IMR-90 (cell line): ENCODE measurements around the gene LHFPL6. TPM values are rescaled to one million over a fixed set of nuclear protein-coding genes. Genes with fewer than 3 reads are reported as not detected.

Source experiments
- ATAC-seq: fragments of 200-7000 bp; cut with Tn5 transposase; 2 replicates; pipeline ENCODE4 v1.9.1; 2020; ENCODE audit warnings: low read depth, mild to moderate bottlenecking, moderate library complexity
- BruUV-seq: library from RNA; stranded (reverse); fragments of 400-500 nt; replicated peaks from 2 replicates; lab custom pipeline; 2021; lab: Mats Ljungman, UMichigan
- CTCF ChIA-PET: fragments of 300-600 bp; formaldehyde crosslinking; extraction: SDS; loops from one replicate; lab custom pipeline; 2021; ENCODE audit warnings: antibody characterized with exemption; lab: Yijun Ruan, JAX
- POLR2A ChIA-PET: fragments of 300-600 bp; sonication (Branson Sonifier 250); formaldehyde crosslinking; loops from one replicate; lab custom pipeline; 2022; ENCODE audit warnings: antibody characterized with exemption; ENCODE audit not compliant: unreplicated experiment; lab: Charles Lee
- DNase-seq: peaks from one replicate; pipeline ENCODE4 v3.0.0; 2013
- H2AFZ ChIP-seq: replicated peaks from 2 replicates; pipeline ENCODE3; 2013; ENCODE audit warnings: low read length, mild to moderate bottlenecking; ENCODE audit not compliant: poor library complexity
- H2AK5ac ChIP-seq: 2 replicates; pipeline ENCODE4 v1.6.1; 2013; ENCODE audit warnings: low read depth, low read length, inconsistent platforms
- H2AK9ac ChIP-seq: replicated peaks from 2 replicates; pipeline ENCODE3; 2013; ENCODE audit warnings: mild to moderate bottlenecking, low read depth, low read length, moderate library complexity; ENCODE audit not compliant: poor library complexity
- H2BK120ac ChIP-seq: 2 replicates; pipeline ENCODE4 v1.6.1; 2013; ENCODE audit warnings: low read depth, low read length, inconsistent platforms
- H2BK15ac ChIP-seq: 3 replicates; pipeline ENCODE4 v1.6.1; 2013; ENCODE audit warnings: low read depth, low read length, inconsistent platforms
- H2BK20ac ChIP-seq: 2 replicates; pipeline ENCODE4 v1.6.1; 2013; ENCODE audit warnings: low read depth, mild to moderate bottlenecking, inconsistent platforms, low read length, moderate library complexity
- H2BK5ac ChIP-seq: 2 replicates; pipeline ENCODE4 v1.6.1; 2013; ENCODE audit warnings: mild to moderate bottlenecking, low read depth, low read length, inconsistent platforms; ENCODE audit not compliant: poor library complexity, severe bottlenecking
- H3K14ac ChIP-seq: replicated peaks from 2 replicates; pipeline ENCODE4 v1.6.1; 2013; ENCODE audit warnings: low read depth, low read length, inconsistent platforms
- H3K18ac ChIP-seq: 2 replicates; pipeline ENCODE4 v1.6.1; 2013; ENCODE audit warnings: low read depth, low read length, control low read depth
- H3K23ac ChIP-seq: 2 replicates; pipeline ENCODE4 v1.6.1; 2013; ENCODE audit warnings: low read depth, low read length, inconsistent platforms
- H3K27ac ChIP-seq: 2 replicates; pipeline ENCODE4 v1.5.1; 2013; ENCODE audit warnings: mild to moderate bottlenecking, control low read depth, low read length; ENCODE audit not compliant: insufficient read depth
- H3K27me3 ChIP-seq: 2 replicates; pipeline ENCODE4 v1.6.1; 2013; ENCODE audit warnings: low read length; ENCODE audit not compliant: control insufficient read depth, insufficient read depth
- H3K36me3 ChIP-seq: 2 replicates; pipeline ENCODE4 v1.6.1; 2013; ENCODE audit warnings: low read length, mixed read lengths; ENCODE audit not compliant: control insufficient read depth, insufficient read depth
- H3K4ac ChIP-seq: 2 replicates; pipeline ENCODE4 v1.6.1; 2013; ENCODE audit warnings: low read depth, low read length, inconsistent platforms
- H3K4me1 ChIP-seq: 2 replicates; pipeline ENCODE4 v1.6.1; 2013; ENCODE audit warnings: low read length, mixed read lengths; ENCODE audit not compliant: control insufficient read depth, insufficient read depth
- H3K4me2 ChIP-seq: 2 replicates; pipeline ENCODE4 v1.6.1; 2013; ENCODE audit warnings: low read depth, mild to moderate bottlenecking, control low read depth, low read length, moderate library complexity
- H3K4me3 ChIP-seq: 2 replicates; pipeline ENCODE4 v1.5.1; 2013; ENCODE audit warnings: low read depth, mild to moderate bottlenecking, control low read depth, low read length, moderate library complexity; ENCODE audit not compliant: insufficient read depth
- H3K56ac ChIP-seq: 2 replicates; pipeline ENCODE4 v1.6.1; 2013; ENCODE audit warnings: low read length, inconsistent platforms; ENCODE audit not compliant: insufficient read depth; ENCODE audit errors: extremely low read depth
- H3K79me1 ChIP-seq, 2 experiments: 2 replicates each; pipeline ENCODE4 v1.6.1; 2013; ENCODE audit warnings: low read length in 2 of 2, inconsistent platforms in 1 of 2, low read depth in 1 of 2
- H3K9ac ChIP-seq: 2 replicates; pipeline ENCODE4 v1.6.1; 2013; ENCODE audit warnings: low read depth, low read length, control low read depth
- H3K9me1 ChIP-seq: 2 replicates; pipeline ENCODE4 v1.6.1; 2013; ENCODE audit warnings: low read length, inconsistent platforms; ENCODE audit not compliant: insufficient read depth
- H3K9me3 ChIP-seq: 2 replicates; pipeline ENCODE4 v1.6.1; 2013; ENCODE audit warnings: low read length; ENCODE audit not compliant: control insufficient read depth, insufficient read depth
- H4K20me1 ChIP-seq: 2 replicates; pipeline ENCODE4 v1.6.1; 2013; ENCODE audit warnings: low read length, inconsistent platforms; ENCODE audit not compliant: insufficient read depth
- H4K5ac ChIP-seq: 2 replicates; pipeline ENCODE4 v1.6.1; 2013; ENCODE audit warnings: mild to moderate bottlenecking, low read depth, low read length, control low read depth
- H4K8ac ChIP-seq, 2 experiments: 2 replicates each; pipeline ENCODE4 v1.6.1; 2013; ENCODE audit warnings: low read depth in 2 of 2, low read length in 2 of 2, control low read depth in 1 of 2, inconsistent platforms in 1 of 2
- H4K91ac ChIP-seq: 2 replicates; pipeline ENCODE4 v1.6.1; 2013; ENCODE audit warnings: low read depth, low read length, inconsistent platforms; ENCODE audit not compliant: insufficient read depth
- BHLHE40 ChIP-seq: fragments of 150-350 bp; IDR thresholded peaks from 2 replicates; pipeline ENCODE4 v1.6.1; 2016; ENCODE audit warnings: mild to moderate bottlenecking, low read depth, low read length
- CEBPB ChIP-seq: IDR thresholded peaks from 2 replicates; pipeline ENCODE4 v1.6.1; 2012; ENCODE audit warnings: low read depth, low read length, improper control_type of control experiment
- CHD1 ChIP-seq: IDR thresholded peaks from 2 replicates; pipeline ENCODE4 v1.6.1; 2012; ENCODE audit warnings: low read depth, low read length, improper control_type of control experiment
- FOS ChIP-seq: fragments of 150-350 bp; IDR thresholded peaks from 2 replicates; pipeline ENCODE4 v1.6.1; 2016; ENCODE audit warnings: low read depth, low read length
- MAFK ChIP-seq: IDR thresholded peaks from 2 replicates; pipeline ENCODE4 v1.6.1; 2012; ENCODE audit warnings: low read depth, low read length, improper control_type of control experiment
- MAZ ChIP-seq: IDR thresholded peaks from 2 replicates; pipeline ENCODE4 v1.6.1; 2012; ENCODE audit warnings: low read depth, mild to moderate bottlenecking, low read length, improper control_type of control experiment, moderate library complexity, borderline replicate concordance
- MXI1 ChIP-seq: IDR thresholded peaks from 2 replicates; pipeline ENCODE4 v1.6.1; 2012; ENCODE audit warnings: low read depth, mild to moderate bottlenecking, low read length, moderate library complexity, borderline replicate concordance
- NFE2L2 ChIP-seq: fragments of 150-350 bp; IDR thresholded peaks from 2 replicates; pipeline ENCODE4 v1.6.1; 2016; ENCODE audit warnings: low read depth, mild to moderate bottlenecking, low read length
- POLR2A ChIP-seq: IDR thresholded peaks from 2 replicates; pipeline ENCODE4 v1.6.1; 2012; ENCODE audit warnings: mild to moderate bottlenecking, low read depth, low read length
- RAD21 ChIP-seq: IDR thresholded peaks from 2 replicates; pipeline ENCODE4 v1.6.1; 2012; ENCODE audit warnings: low read length, improper control_type of control experiment
- RCOR1 ChIP-seq: IDR thresholded peaks from 2 replicates; pipeline ENCODE4 v1.6.1; 2012; ENCODE audit warnings: mild to moderate bottlenecking, low read length, improper control_type of control experiment; ENCODE audit not compliant: insufficient replicate concordance
- RFX5 ChIP-seq: IDR thresholded peaks from 2 replicates; pipeline ENCODE4 v1.8.0; 2012; ENCODE audit warnings: low read depth, mild to moderate bottlenecking, low read length, moderate library complexity
- SMC3 ChIP-seq: fragments of 150-350 bp; IDR thresholded peaks from 2 replicates; pipeline ENCODE4 v1.6.1; 2016; ENCODE audit warnings: low read depth, mild to moderate bottlenecking, antibody characterized with exemption, low read length, moderate library complexity
- WGBS, 2 experiments: methylation state at CpG; one replicate each; pipeline versions ENCODE4 v1.1.5 to v1.1.7; 2013; ENCODE audit warnings: missing lambda C conversion rate in 2 of 2; ENCODE audit not compliant: insufficient read length in 1 of 2; ENCODE audit errors: extremely low coverage in 2 of 2; 5-methylcytosine and 5-hydroxymethylcytosine counted together
- dilution Hi-C: fragments of 300-500 bp; cut with HindIII; formaldehyde crosslinking; loops from one replicate; pipeline ENCODE4 v1.14.3; 2018; ENCODE audit warnings: low sequenced_read_pairs; ENCODE audit not compliant: unreplicated experiment
- in situ Hi-C: fragments of 300-500 bp; cut with MboI; formaldehyde crosslinking; loops from 3 replicates; pipeline ENCODE4 v1.14.3; 2019; ENCODE audit warnings: low sequenced_read_pairs, inconsistent platforms, mixed read lengths
- intact Hi-C: fragments of 100-400 bp; cut with micrococcal nuclease; formaldehyde crosslinking; loops from 2 replicates; pipeline ENCODE4 v1.10.0; 2022
- polyA plus RNA-seq, 3 experiments: library from polyadenylated mRNA; depleted of rRNA; stranded (reverse); fragments of >200 nt; gene quantifications; 2 replicates each; pipeline ENCODE4 v1.2.3, GENCODE V29; 2012; ENCODE audit warnings: low replicate concordance in 1 of 3
- total RNA-seq: library from RNA; depleted of rRNA; stranded (reverse); fragments of >200 nt; gene quantifications from 2 replicates; pipeline ENCODE4 v1.2.3, GENCODE V29; 2012
- TF ChIP-seq, protein P1 (sequence below): conservative IDR thresholded peaks from 2 replicates; pipeline ENCODE4 v1.5.1; 2012; ENCODE audit warnings: mild to moderate bottlenecking, low read depth, low read length, improper control_type of control experiment
- TF ChIP-seq, protein P2 (sequence below): fragments of 150-350 bp; IDR thresholded peaks from 2 replicates; pipeline ENCODE4 v1.6.1; 2016; ENCODE audit warnings: low read depth, mild to moderate bottlenecking, low read length, moderate library complexity, borderline replicate concordance
- TF ChIP-seq, protein P3 (sequence below): fragments of 150-350 bp; IDR thresholded peaks from 2 replicates; pipeline ENCODE4 v1.6.1; 2017; ENCODE audit warnings: mild to moderate bottlenecking, antibody characterized with exemption, low read length, low read depth

The LHFPL6 gene
- total and polyA plus RNA-seq, 2 of the 4 experiments (the other 2 are of a cell fraction) = 24.7 to 36.1 TPM

DNA sequence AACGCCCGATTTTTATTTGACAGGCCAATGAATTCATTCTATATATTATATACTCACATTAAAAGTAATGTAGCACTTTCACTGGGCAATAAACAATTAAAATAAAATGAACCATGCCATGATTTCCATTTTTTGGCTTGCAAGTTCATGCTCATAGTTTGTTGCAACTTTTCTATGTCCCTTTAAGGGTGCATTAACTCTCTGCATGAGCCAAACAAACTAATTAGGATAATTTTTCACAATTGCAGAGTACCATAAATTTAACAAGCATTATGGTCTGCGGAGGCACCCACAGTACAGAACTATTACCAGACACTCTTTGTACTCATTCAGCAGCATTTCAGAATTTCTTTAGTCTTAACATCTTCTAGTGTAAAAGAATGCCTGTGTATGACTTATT, 1.4 kb downstream of the LHFPL6 start:
- BruUV-seq = no TSS peak
- H3K9ac ChIP-seq = peak overlapping the region; percentile 62; the same call in 1 of the 2 replicates

More for the DNA sequence above, 1.4 kb downstream of the LHFPL6 start:
- H4K20me1 ChIP-seq = no peaks in the 10 kb centered on the region
- H3K9me3 ChIP-seq = no peaks in the 10 kb centered on the region
- no peaks in the 10 kb centered on the region for H3K27me3 ChIP-seq
- peaks cover 4% of the 10 kb centered on the region for H3K36me3 ChIP-seq
- H3K9me1 ChIP-seq = peaks cover 9% of the 10 kb centered on the region
- peaks cover 14% of the 10 kb centered on the region for H3K4me1 ChIP-seq
- H2BK5ac ChIP-seq = no peak overlapping the region
- no peak overlapping the region for H2AFZ ChIP-seq
- H3K4me3 ChIP-seq = peak overlapping the region; percentile 80
- peak overlapping the region; percentile 85; the same call in 1 of the 2 replicates for H3K56ac ChIP-seq
- POLR2A ChIA-PET = no interaction called here
- no peak for TF ChIP-seq SMC3
- no peak for TF ChIP-seq RCOR1
- no peak for TF ChIP-seq NFE2L2
- TF ChIP-seq, protein P1, sequence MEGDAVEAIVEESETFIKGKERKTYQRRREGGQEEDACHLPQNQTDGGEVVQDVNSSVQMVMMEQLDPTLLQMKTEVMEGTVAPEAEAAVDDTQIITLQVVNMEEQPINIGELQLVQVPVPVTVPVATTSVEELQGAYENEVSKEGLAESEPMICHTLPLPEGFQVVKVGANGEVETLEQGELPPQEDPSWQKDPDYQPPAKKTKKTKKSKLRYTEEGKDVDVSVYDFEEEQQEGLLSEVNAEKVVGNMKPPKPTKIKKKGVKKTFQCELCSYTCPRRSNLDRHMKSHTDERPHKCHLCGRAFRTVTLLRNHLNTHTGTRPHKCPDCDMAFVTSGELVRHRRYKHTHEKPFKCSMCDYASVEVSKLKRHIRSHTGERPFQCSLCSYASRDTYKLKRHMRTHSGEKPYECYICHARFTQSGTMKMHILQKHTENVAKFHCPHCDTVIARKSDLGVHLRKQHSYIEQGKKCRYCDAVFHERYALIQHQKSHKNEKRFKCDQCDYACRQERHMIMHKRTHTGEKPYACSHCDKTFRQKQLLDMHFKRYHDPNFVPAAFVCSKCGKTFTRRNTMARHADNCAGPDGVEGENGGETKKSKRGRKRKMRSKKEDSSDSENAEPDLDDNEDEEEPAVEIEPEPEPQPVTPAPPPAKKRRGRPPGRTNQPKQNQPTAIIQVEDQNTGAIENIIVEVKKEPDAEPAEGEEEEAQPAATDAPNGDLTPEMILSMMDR = no peak
- TF ChIP-seq FOS = no peak
- TF ChIP-seq BHLHE40 = no peak
- TF ChIP-seq, protein P2, sequence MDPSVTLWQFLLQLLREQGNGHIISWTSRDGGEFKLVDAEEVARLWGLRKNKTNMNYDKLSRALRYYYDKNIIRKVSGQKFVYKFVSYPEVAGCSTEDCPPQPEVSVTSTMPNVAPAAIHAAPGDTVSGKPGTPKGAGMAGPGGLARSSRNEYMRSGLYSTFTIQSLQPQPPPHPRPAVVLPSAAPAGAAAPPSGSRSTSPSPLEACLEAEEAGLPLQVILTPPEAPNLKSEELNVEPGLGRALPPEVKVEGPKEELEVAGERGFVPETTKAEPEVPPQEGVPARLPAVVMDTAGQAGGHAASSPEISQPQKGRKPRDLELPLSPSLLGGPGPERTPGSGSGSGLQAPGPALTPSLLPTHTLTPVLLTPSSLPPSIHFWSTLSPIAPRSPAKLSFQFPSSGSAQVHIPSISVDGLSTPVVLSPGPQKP = no peak
- TF ChIP-seq MXI1 = no peak
- TF ChIP-seq RAD21 = no peak
- TF ChIP-seq CEBPB = no peak
- TF ChIP-seq MAFK = no peak
- TF ChIP-seq RFX5 = no peak
- TF ChIP-seq, protein P3, sequence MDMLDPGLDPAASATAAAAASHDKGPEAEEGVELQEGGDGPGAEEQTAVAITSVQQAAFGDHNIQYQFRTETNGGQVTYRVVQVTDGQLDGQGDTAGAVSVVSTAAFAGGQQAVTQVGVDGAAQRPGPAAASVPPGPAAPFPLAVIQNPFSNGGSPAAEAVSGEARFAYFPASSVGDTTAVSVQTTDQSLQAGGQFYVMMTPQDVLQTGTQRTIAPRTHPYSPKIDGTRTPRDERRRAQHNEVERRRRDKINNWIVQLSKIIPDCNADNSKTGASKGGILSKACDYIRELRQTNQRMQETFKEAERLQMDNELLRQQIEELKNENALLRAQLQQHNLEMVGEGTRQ = no peak
- no peak for TF ChIP-seq MAZ
- TF ChIP-seq CHD1 = no peak
- TF ChIP-seq POLR2A = no peak
- H4K91ac ChIP-seq = peak overlapping the region; percentile 84; the same call in 1 of the 2 replicates
- no peak overlapping the region for H3K27ac ChIP-seq
- H3K23ac ChIP-seq = peak overlapping the region; percentile 93; the same call in 1 of the 2 replicates
- H4K5ac ChIP-seq = no peak overlapping the region
- H3K18ac ChIP-seq = no peak overlapping the region
- WGBS, 2 experiments = no CpG with 5 or more reads among the region's 3 CpGs
- CTCF ChIA-PET = interaction anchor here (1.0 kb wide), 1 partner anchor 10 kb away, joined by 5 read pairs; no protein-coding TSS in a partner anchor
- peak overlapping the region; percentile 82; the same call in 1 of the 2 replicates for H3K14ac ChIP-seq
- peak overlapping the region; percentile 87; the same call in 1 of the 2 replicates for H3K4ac ChIP-seq
- H3K79me1 ChIP-seq = peaks cover 11 to 38% of the 10 kb centered on the region in 2 experiments
- H2AK9ac ChIP-seq = no peak overlapping the region
- no peak overlapping the region for H2BK120ac ChIP-seq
- peak overlapping the region; percentile 82 for H3K4me2 ChIP-seq
- dilution Hi-C loops (no loop called here), in situ Hi-C loops (loop anchor here (10.0 kb wide), 1 partner anchor 187 kb away; no protein-coding TSS in a partner anchor), intact Hi-C loops (loop anchor here (1.0 to 5.0 kb wide), 6 partner anchors 37 to 564 kb away; partner anchors contain the start of genes NHLRC3 and PROSER1)
- H2BK15ac ChIP-seq = no peak overlapping the region
- ATAC-seq = no peak
- H4K8ac ChIP-seq = 0 out of 4 replicates have a peak overlapping the region, but pooled peaks of 1 of the 2 experiments have one; percentile 44
- DNase-seq = no peak
- no peak overlapping the region for H2AK5ac ChIP-seq
- H2BK20ac ChIP-seq = no peak overlapping the region
